ENCODE measurements around the gene SERPINI1. TPM values are rescaled to one million over a fixed set of nuclear protein-coding genes. Genes with fewer than 3 reads are reported as not detected.

Gene SERPINI1
- total RNA-seq, 2 experiments from 2014 or later: 0.83 to 1.0 TPM

GRCh38 chr3:167861649-167862048, 126.1 kb downstream of the SERPINI1 start:
- Mint-ChIP-seq H3K27ac (no peak overlapping the region), H3K27me3 (no peaks in the 10 kb centered on the region), H3K9me3 (no peaks in the 10 kb centered on the region), H3K4me1 (ENCODE audit: low read depth) (no peaks in the 10 kb centered on the region), H3K36me3 (ENCODE audit: low read depth) (no peaks in the 10 kb centered on the region), H3K4me3 (no peak overlapping the region)
- no peak for ATAC-seq
- DNase-seq: no peak
- CTCF ChIA-PET: interaction anchor here (0.7 to 1.3 kb wide), 4 partner anchors 11 to 481 kb away, joined by 3 read pairs; partner anchors contain the start of gene ZBBX
- no peak for TF ChIP-seq CTCF (IDR thresholded peaks at IDR 0.05)
- POLR2A ChIA-PET: no interaction called here
- intact Hi-C loops (cut with micrococcal nuclease): no loop called here

GRCh38 chr3:167862104-167862730, 126.7 kb downstream of the SERPINI1 start:
- ATAC-seq (no peak), DNase-seq (no peak)
- ChIA-PET POLR2A (no interaction called here), CTCF (interaction anchor here (0.7 to 2.3 kb wide), 3 partner anchors 20 to 482 kb away, joined by 3 to 7 read pairs (median 3); partner anchors contain the start of gene ZBBX)
- H3K4me3 Mint-ChIP-seq: no peak overlapping the region
- H3K36me3 Mint-ChIP-seq (ENCODE audit: low read depth): no peaks in the 10 kb centered on the region
- no peak for TF ChIP-seq CTCF (IDR thresholded peaks at IDR 0.05)
- H3K27ac Mint-ChIP-seq: no peak overlapping the region
- H3K4me1 Mint-ChIP-seq (ENCODE audit: low read depth): no peaks in the 10 kb centered on the region
- H3K9me3 Mint-ChIP-seq: no peaks in the 10 kb centered on the region
- intact Hi-C loops (cut with micrococcal nuclease): no loop called here
- H3K27me3 Mint-ChIP-seq: no peaks in the 10 kb centered on the region

- CTCF ChIA-PET: interaction anchor here (2.3 kb wide), 1 partner anchor 18 kb away, joined by 7 read pairs; no protein-coding TSS in a partner anchor
- DNase-seq (no peak), ATAC-seq (peak; percentile 30)
- Mint-ChIP-seq H3K4me1 (ENCODE audit: low read depth) (no peaks in the 10 kb centered on the region), H3K4me3 (no peak overlapping the region), H3K27me3 (no peaks in the 10 kb centered on the region), H3K36me3 (ENCODE audit: low read depth) (no peaks in the 10 kb centered on the region), H3K9me3 (no peaks in the 10 kb centered on the region), H3K27ac (no peak overlapping the region)
- no peak for TF ChIP-seq CTCF (IDR thresholded peaks at IDR 0.05)
- intact Hi-C loops (cut with micrococcal nuclease): no loop called here
- POLR2A ChIA-PET: no interaction called here
Measured at GRCh38 chr3:167863811-167864551, 128.5 kb downstream of the SERPINI1 start.

GRCh38 chr3:167864552-167864874, 129.0 kb downstream of the SERPINI1 start:
- no peak overlapping the region for H3K4me3 Mint-ChIP-seq

More at GRCh38 chr3:167864552-167864874, 129.0 kb downstream of the SERPINI1 start:
- ChIA-PET POLR2A (no interaction called here), CTCF (interaction anchor here (2.3 kb wide), 1 partner anchor 17 kb away, joined by 7 read pairs; no protein-coding TSS in a partner anchor)
- Mint-ChIP-seq H3K36me3 (ENCODE audit: low read depth) (no peaks in the 10 kb centered on the region), H3K27ac (no peak overlapping the region), H3K9me3 (no peaks in the 10 kb centered on the region), H3K27me3 (no peaks in the 10 kb centered on the region), H3K4me1 (ENCODE audit: low read depth) (no peaks in the 10 kb centered on the region)
- DNase-seq: no peak
- no peak for TF ChIP-seq CTCF (IDR thresholded peaks at IDR 0.05)
- ATAC-seq: no peak
- intact Hi-C loops (cut with micrococcal nuclease): no loop called here

All from activated CD8-positive, alpha-beta T cell treated with anti-CD3 and anti-CD28 coated beads for 36 hours (primary cell).